Karpas-422 (cell line): Measurements from ENCODE around the gene CNOT4. TPM values are rescaled to one million over a fixed set of nuclear protein-coding genes. Genes with fewer than 3 reads are reported as not detected.
"Not testable (repeated sequence)": the region's sequence is repeated elsewhere in the genome, so short reads cannot be mapped to it uniquely, and the experiment has no call there.

Source experiments
- DNase-seq: peaks from one replicate; pipeline ENCODE4 v3.0.0-alpha.2; 2015
- H2AFZ ChIP-seq: fragments of 200-600 bp; sonication (generic); 2 replicates; pipeline ENCODE4 v1.6.1; 2014; ENCODE audit warnings: antibody characterized with exemption, low read length, mixed read lengths
- H3K27ac ChIP-seq: fragments of 200-600 bp; sonication (generic); 2 replicates; pipeline ENCODE4 v1.5.1; 2014; ENCODE audit warnings: mild to moderate bottlenecking, low read length, moderate library complexity
- H3K27me3 ChIP-seq: fragments of 200-600 bp; sonication (generic); 2 replicates; pipeline ENCODE4 v1.6.1; 2014; ENCODE audit warnings: low read length, mixed read lengths
- H3K36me3 ChIP-seq: fragments of 200-600 bp; sonication (generic); 2 replicates; pipeline ENCODE4 v1.6.1; 2014; ENCODE audit warnings: low read length, mixed read lengths; ENCODE audit not compliant: insufficient read depth
- H3K4me1 ChIP-seq: fragments of 200-600 bp; sonication (generic); 2 replicates; pipeline ENCODE4 v1.6.1; 2014; ENCODE audit warnings: mild to moderate bottlenecking, low read length, mixed read lengths
- H3K4me2 ChIP-seq: fragments of 200-600 bp; sonication (generic); 2 replicates; pipeline ENCODE4 v1.6.1; 2014; ENCODE audit warnings: low read length, low read depth, mild to moderate bottlenecking; ENCODE audit not compliant: poor library complexity, severe bottlenecking
- H3K4me3 ChIP-seq: fragments of 200-600 bp; sonication (generic); 2 replicates; pipeline ENCODE4 v1.5.1; 2014; ENCODE audit warnings: mild to moderate bottlenecking, antibody characterized with exemption, low read length, mixed read lengths
- H3K79me2 ChIP-seq: fragments of 200-600 bp; sonication (generic); 2 replicates; pipeline ENCODE4 v1.6.1; 2014; ENCODE audit warnings: mild to moderate bottlenecking, low read length, mixed read lengths
- H3K9ac ChIP-seq: fragments of 200-600 bp; sonication (generic); 2 replicates; pipeline ENCODE4 v1.6.0; 2014; ENCODE audit warnings: low read length
- H3K9me2 ChIP-seq: fragments of 200-600 bp; sonication (generic), shearing (Covaris generic); replicated peaks from 2 replicates; pipeline ENCODE4 v1.6.0; 2014; ENCODE audit warnings: mild to moderate bottlenecking, low read length, moderate library complexity; ENCODE audit not compliant: insufficient read depth
- H3K9me3 ChIP-seq: fragments of 300-700, 200-600 bp; sonication (generic); 2 replicates; pipeline ENCODE4 v1.6.1; 2014; ENCODE audit warnings: low read length, mixed read lengths
- H4K20me1 ChIP-seq: fragments of 200-600 bp; sonication (generic); 2 replicates; pipeline ENCODE4 v1.6.1; 2014; ENCODE audit warnings: mild to moderate bottlenecking, antibody characterized with exemption, low read length, low read depth; ENCODE audit not compliant: insufficient read depth
- total RNA-seq: library from RNA; depleted of rRNA; stranded (reverse); fragments of >200 nt; shearing (Covaris generic); gene quantifications from 2 replicates; pipeline ENCODE4 v1.2.3, GENCODE V29; 2014; ENCODE audit warnings: low replicate concordance

CNOT4 gene
- total RNA-seq, 1 experiment from 2014 or later: 25.9 TPM

DNA sequence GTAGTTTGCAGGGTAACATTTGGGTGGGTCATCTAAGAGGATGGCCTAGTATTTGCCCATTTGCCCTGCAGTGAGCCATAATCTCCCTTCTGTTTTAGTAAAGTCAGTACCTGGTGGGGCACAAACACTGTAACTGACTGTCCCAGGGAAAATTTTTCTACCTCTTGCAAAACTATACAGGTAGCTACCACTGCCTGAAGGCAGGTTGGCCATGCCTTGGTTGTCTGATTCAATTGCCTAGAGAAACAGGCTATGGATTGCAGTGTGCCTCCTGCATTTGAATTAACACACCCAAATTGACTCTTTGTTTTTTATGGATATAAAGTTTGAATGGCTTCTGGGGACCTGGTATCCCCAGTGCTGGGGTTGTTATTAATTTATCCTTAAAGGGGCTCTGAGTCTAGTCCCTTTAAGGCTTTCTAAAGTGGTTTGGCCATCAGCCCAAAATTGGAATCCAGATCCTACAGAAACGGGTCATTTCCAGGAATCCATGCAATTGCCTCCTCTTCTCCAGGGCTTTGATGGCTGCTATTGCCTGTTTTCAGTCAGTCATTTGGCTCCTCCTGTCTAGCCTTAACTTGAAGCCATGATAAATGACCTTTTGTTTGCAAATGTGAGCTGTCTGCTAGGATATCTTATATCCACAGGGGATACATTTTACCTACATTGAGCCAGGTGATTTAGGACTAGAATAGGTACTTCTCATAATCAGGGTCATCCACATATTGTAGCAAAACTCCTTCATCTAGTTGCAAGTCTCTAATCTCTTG, 187.1 kb downstream of the CNOT4 start:
- no peak for DNase-seq
- H3K9me2 ChIP-seq: no peaks in the 10 kb centered on the region
- H3K4me2 ChIP-seq: no peak overlapping the region
- H3K9me3 ChIP-seq: no peaks in the 10 kb centered on the region
- H3K27me3 ChIP-seq: no peaks in the 10 kb centered on the region
- no peak overlapping the region for H3K27ac ChIP-seq
- no peaks in the 10 kb centered on the region for H3K4me1 ChIP-seq
- no peaks in the 10 kb centered on the region for H3K79me2 ChIP-seq
- H3K36me3 ChIP-seq: no peaks in the 10 kb centered on the region
- H4K20me1 ChIP-seq: no peaks in the 10 kb centered on the region
- no peak overlapping the region for H3K9ac ChIP-seq
- no peak overlapping the region for H3K4me3 ChIP-seq
- no peak overlapping the region for H2AFZ ChIP-seq

DNA sequence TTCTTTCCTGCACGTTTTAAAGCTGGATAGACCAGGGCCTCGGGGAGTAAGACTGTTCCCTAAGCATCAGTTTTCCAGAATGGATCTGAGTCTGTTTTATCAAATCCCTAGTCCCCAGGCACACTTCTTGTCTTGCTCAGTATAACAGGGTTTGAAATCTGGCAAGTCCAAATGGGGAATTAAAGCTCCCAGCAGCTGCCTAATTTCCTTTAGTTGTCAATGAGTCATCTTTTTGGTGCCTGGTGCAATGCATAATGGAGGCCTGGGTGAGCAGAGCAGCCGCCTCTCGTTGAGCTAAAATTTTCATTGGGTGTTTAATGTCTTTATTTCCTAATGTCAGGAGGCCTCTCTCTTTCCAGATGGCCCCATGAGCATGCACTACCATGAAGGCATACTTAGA, 188.3 kb downstream of the CNOT4 start:
- H3K79me2 ChIP-seq: no peaks in the 10 kb centered on the region
- no peak overlapping the region for H3K9ac ChIP-seq
- no peaks in the 10 kb centered on the region for H3K9me2 ChIP-seq
- H3K36me3 ChIP-seq: no peaks in the 10 kb centered on the region
- DNase-seq: no peak
- H3K4me2 ChIP-seq: no peak overlapping the region
- H3K27ac ChIP-seq: no peak overlapping the region
- H4K20me1 ChIP-seq: no peaks in the 10 kb centered on the region
- no peak overlapping the region for H3K4me3 ChIP-seq
- no peak overlapping the region for H2AFZ ChIP-seq
- no peaks in the 10 kb centered on the region for H3K9me3 ChIP-seq
- H3K4me1 ChIP-seq: no peaks in the 10 kb centered on the region
- no peaks in the 10 kb centered on the region for H3K27me3 ChIP-seq

DNA sequence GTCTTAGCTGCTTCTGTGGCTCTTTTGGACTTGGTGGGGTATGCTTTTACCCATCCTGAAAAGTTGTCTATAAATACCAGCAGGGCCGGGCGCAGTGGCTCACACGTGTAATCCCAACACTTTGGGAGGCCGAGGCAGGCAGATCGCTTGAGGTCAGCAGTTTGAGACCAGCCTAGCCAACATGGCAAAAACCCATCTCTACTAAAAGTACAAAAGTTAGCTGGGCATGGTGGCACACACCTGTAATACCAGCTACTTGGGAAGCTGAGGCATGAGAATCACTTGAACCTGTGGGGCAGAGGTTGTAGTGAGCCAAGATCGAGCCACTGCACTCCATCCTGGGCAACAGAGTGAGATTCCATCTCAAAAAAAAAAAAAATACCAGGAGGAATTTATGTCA, 188.9 kb downstream of the CNOT4 start:
- H3K4me3 ChIP-seq, H3K9me2 ChIP-seq, H2AFZ ChIP-seq, H3K4me2 ChIP-seq, H3K9me3 ChIP-seq, H3K4me1 ChIP-seq, H3K27me3 ChIP-seq, H3K27ac ChIP-seq, H3K9ac ChIP-seq, H3K36me3 ChIP-seq, H3K79me2 ChIP-seq, H4K20me1 ChIP-seq, DNase-seq: not testable (repeated sequence)

DNA sequence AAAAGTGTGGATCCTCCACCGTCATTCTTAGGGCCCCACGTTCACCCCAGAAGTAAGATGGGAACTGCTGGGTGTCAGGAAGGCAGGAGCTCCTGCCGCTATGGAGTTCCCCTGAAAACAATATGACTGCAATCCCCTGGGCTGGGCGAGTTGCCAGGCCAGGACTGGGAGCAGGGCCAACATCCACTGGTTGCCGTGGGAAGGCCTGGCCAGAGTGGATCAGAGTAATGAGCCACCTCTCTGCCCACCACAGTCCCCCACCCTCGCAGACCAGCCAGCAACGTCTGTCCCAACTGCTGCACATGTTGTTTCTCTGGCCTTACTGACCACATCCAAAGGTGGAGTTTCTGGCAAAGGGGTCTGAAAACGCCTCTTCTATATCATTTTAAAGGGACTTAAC, 189.6 kb downstream of the CNOT4 start:
- H3K79me2 ChIP-seq: no peaks in the 10 kb centered on the region
- H3K4me1 ChIP-seq: no peaks in the 10 kb centered on the region
- H2AFZ ChIP-seq: no peak overlapping the region
- H3K27me3 ChIP-seq: no peaks in the 10 kb centered on the region
- H3K27ac ChIP-seq: no peak overlapping the region
- H3K4me2 ChIP-seq: no peak overlapping the region
- DNase-seq: no peak
- H3K36me3 ChIP-seq: no peaks in the 10 kb centered on the region
- H3K9ac ChIP-seq: no peak overlapping the region
- no peaks in the 10 kb centered on the region for H3K9me2 ChIP-seq
- H3K4me3 ChIP-seq: no peak overlapping the region
- no peaks in the 10 kb centered on the region for H4K20me1 ChIP-seq
- no peaks in the 10 kb centered on the region for H3K9me3 ChIP-seq

DNA sequence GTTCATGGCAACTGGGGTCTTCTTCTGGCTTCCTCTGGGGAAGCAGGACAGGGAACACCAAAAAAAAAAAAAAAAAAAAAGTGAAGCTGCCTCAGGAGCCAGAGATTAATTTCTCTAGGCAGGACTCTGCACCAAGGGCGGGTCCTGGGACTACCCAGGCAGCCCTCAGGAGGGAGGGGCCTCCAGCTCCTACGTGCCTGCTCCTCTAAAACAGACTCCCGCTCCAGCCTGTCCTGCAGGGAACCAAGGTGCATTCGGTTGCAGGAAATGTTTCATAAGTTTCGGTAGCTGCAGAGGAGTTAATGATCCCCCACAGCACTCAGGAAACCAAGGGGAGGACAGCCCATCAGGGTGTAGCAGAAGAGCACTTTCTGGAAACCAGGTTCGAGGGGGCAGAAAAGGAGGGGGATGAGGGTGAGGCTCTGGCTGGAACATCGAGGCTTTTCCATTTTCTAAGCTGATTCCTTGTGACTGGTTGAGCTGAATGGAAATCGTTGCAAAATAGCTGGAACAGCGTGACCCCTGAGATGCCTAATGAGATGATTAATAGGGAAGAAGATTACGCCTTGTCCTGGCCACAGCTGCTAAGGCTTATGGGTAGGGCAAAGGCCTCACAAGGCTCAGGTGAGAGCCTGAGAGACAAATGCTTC, 192.1 kb downstream of the CNOT4 start:
- Histone ChIP-seq H3K27me3 (no peaks in the 10 kb centered on the region), H3K9me2 (no peaks in the 10 kb centered on the region), H3K4me2 (no peak overlapping the region), H3K9ac (no peak overlapping the region), H3K9me3 (no peaks in the 10 kb centered on the region), H4K20me1 (no peaks in the 10 kb centered on the region), H3K36me3 (no peaks in the 10 kb centered on the region), H3K27ac (no peak overlapping the region), H3K4me1 (no peaks in the 10 kb centered on the region), H3K79me2 (no peaks in the 10 kb centered on the region), H2AFZ (no peak overlapping the region), H3K4me3 (no peak overlapping the region)
- no peak for DNase-seq

DNA sequence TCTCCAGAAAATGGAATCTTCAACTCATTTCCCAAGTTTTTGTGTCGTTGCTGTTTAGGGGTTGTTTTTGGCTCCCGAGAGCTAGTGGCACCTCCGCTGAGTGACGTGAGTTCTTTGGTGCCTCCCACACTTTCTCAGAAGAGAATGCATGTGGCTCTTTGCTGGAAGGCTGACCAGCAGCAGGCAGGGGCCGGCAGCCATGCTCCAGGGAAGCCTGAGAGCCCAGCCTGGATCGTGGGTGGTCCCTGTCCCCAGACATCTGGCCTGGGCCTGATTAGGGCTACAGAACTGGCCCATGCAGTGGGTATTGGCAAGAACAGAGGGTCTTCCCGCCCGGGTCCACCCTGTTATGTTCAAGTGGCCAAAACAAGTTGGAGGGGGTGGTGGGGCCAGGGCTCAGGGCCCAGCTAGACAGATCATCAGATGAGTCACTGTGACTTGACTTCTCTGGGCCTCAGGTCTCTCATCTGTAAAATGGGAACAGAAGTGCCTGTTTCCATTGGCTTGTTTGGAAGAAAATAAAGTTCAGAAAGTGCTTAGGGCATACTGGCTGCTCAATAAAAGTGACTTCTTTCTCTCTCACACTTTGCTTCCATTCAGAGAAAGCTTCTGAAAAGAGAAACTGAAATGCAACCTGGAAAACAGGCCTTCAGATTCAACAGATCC, 193.1 kb downstream of the CNOT4 start:
- H3K36me3 ChIP-seq: no peaks in the 10 kb centered on the region
- H3K4me3 ChIP-seq: no peak overlapping the region
- no peak overlapping the region for H3K9ac ChIP-seq
- no peaks in the 10 kb centered on the region for H3K79me2 ChIP-seq
- H3K9me2 ChIP-seq: no peaks in the 10 kb centered on the region
- no peak for DNase-seq
- H4K20me1 ChIP-seq: no peaks in the 10 kb centered on the region
- no peak overlapping the region for H3K4me2 ChIP-seq
- H3K27ac ChIP-seq: no peak overlapping the region
- H3K27me3 ChIP-seq: no peaks in the 10 kb centered on the region
- H3K9me3 ChIP-seq: no peaks in the 10 kb centered on the region
- no peaks in the 10 kb centered on the region for H3K4me1 ChIP-seq
- H2AFZ ChIP-seq: no peak overlapping the region

DNA sequence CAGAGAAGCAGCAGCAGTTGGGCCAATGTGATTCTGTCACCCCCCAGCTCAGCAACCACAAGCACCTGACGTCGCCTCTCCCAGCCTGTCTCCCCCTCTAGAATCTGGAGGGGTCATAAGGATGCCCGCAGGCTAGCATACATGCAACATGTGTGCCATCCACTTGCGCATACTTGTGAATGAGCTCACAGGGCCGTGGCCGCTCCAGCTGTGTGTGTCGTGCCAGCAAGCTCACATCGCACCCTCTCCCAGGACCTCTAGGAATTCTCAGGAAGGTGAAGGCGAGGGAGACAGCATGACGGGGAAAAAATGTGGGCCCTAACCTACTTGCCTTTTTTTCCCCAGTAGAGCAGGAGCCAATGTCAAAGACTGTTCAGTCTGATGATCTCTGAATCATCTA, 195.9 kb downstream of the CNOT4 start:
- H3K4me3 ChIP-seq: no peak overlapping the region
- H3K4me2 ChIP-seq: no peak overlapping the region
- no peaks in the 10 kb centered on the region for H3K36me3 ChIP-seq
- H2AFZ ChIP-seq: no peak overlapping the region
- H3K79me2 ChIP-seq: no peaks in the 10 kb centered on the region
- H3K4me1 ChIP-seq: no peaks in the 10 kb centered on the region
- H3K9ac ChIP-seq: no peak overlapping the region
- H3K27ac ChIP-seq: no peak overlapping the region
- H3K9me2 ChIP-seq: no peaks in the 10 kb centered on the region
- no peaks in the 10 kb centered on the region for H4K20me1 ChIP-seq
- no peaks in the 10 kb centered on the region for H3K27me3 ChIP-seq
- no peaks in the 10 kb centered on the region for H3K9me3 ChIP-seq
- DNase-seq: no peak
